ENCODE data around the gene ITGA11. TPM values are rescaled to one million over a fixed set of nuclear protein-coding genes. Genes with fewer than 3 reads are reported as not detected.

Gene ITGA11, protein sequence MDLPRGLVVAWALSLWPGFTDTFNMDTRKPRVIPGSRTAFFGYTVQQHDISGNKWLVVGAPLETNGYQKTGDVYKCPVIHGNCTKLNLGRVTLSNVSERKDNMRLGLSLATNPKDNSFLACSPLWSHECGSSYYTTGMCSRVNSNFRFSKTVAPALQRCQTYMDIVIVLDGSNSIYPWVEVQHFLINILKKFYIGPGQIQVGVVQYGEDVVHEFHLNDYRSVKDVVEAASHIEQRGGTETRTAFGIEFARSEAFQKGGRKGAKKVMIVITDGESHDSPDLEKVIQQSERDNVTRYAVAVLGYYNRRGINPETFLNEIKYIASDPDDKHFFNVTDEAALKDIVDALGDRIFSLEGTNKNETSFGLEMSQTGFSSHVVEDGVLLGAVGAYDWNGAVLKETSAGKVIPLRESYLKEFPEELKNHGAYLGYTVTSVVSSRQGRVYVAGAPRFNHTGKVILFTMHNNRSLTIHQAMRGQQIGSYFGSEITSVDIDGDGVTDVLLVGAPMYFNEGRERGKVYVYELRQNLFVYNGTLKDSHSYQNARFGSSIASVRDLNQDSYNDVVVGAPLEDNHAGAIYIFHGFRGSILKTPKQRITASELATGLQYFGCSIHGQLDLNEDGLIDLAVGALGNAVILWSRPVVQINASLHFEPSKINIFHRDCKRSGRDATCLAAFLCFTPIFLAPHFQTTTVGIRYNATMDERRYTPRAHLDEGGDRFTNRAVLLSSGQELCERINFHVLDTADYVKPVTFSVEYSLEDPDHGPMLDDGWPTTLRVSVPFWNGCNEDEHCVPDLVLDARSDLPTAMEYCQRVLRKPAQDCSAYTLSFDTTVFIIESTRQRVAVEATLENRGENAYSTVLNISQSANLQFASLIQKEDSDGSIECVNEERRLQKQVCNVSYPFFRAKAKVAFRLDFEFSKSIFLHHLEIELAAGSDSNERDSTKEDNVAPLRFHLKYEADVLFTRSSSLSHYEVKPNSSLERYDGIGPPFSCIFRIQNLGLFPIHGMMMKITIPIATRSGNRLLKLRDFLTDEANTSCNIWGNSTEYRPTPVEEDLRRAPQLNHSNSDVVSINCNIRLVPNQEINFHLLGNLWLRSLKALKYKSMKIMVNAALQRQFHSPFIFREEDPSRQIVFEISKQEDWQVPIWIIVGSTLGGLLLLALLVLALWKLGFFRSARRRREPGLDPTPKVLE
- 10 to 100 TPM in 2 of 7 donors, 1 to 10 TPM in 5; 1.2 to 25.2 (median 4.4) TPM for total RNA-seq
- polyA plus RNA-seq: 10 to 100 TPM in 1 of 2 donors, 1 to 10 TPM in 1; 2.2 to 34.5 TPM
- long read RNA-seq, donor 1, partial matches to known transcripts: 1 of 1 reads
- long read RNA-seq, donor 1, other reads (novel, unspliced or antisense): 0 of 1 reads
- long read RNA-seq, donor 2, partial matches to known transcripts: 0 of 1 reads
- long read RNA-seq, donor 2, other reads (novel, unspliced or antisense): 0 of 1 reads
- long read RNA-seq, donor 3, transcript ITGA11-201 (30 exons, 3,955 nt): major isoform, 9 of 13 reads
- long read RNA-seq, donor 3, partial matches to known transcripts: 4 of 13 reads
- long read RNA-seq, donor 3, other reads (novel, unspliced or antisense): 0 of 13 reads

DNA sequence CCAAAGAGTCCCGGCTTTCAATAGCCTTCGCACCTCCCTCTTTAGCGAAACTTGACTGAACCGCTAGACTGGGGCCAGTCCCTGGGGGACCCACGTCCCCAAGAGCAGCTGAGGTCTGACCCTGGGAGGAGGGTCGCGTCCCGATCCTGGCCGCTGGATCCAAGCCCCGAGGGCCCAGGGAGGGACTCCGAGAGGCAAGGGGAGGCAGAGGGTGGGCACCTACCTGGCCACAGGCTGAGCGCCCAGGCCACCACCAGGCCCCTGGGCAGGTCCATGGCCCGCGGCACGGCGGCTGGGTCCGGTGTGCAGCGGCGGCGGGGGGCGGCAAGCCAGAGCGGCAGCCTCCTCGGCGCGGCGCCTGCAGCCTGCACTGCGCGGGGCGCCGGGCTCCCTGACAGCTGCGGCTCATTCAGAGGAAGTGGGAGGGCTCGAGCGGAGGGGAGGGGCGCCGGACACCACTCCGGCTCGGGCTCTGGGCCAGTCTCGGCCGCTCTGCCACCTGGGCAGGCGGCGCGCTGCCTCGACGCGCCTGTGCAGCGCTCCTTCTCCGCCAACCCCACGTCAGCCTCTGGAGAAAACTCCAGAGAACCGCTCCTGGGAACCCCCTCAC, at the start of gene ITGA11:
Gene ITGA11, minus strand, starts transcription at position 372 of the 610 bp plus-strand sequence. Its CDS starts 97 bp downstream, at position 275.
- H3K9me3 ChIP-seq: no peaks in the 10 kb centered on the region
- no peaks in the 10 kb centered on the region for H3K27me3 ChIP-seq
- no peak within 1 kb of the TSS for H3K27ac ChIP-seq
- TF ChIP-seq, protein P1, sequence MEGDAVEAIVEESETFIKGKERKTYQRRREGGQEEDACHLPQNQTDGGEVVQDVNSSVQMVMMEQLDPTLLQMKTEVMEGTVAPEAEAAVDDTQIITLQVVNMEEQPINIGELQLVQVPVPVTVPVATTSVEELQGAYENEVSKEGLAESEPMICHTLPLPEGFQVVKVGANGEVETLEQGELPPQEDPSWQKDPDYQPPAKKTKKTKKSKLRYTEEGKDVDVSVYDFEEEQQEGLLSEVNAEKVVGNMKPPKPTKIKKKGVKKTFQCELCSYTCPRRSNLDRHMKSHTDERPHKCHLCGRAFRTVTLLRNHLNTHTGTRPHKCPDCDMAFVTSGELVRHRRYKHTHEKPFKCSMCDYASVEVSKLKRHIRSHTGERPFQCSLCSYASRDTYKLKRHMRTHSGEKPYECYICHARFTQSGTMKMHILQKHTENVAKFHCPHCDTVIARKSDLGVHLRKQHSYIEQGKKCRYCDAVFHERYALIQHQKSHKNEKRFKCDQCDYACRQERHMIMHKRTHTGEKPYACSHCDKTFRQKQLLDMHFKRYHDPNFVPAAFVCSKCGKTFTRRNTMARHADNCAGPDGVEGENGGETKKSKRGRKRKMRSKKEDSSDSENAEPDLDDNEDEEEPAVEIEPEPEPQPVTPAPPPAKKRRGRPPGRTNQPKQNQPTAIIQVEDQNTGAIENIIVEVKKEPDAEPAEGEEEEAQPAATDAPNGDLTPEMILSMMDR (IDR thresholded peaks at IDR 0.05): no peak
- no peak for TF ChIP-seq POLR2A (IDR thresholded peaks at IDR 0.05)
- no peak for TF ChIP-seq EP300 (IDR thresholded peaks at IDR 0.05)
- H3K36me3 ChIP-seq: no peaks in the 10 kb centered on the region
- H3K4me1 ChIP-seq (ENCODE audit: insufficient read depth): peaks cover 1% of the 10 kb centered on the region
- 0 to 1% (median 1%) methylated on average over 47 to 49 of the region's 49 CpGs for WGBS, 3 donors
- peak within 1 kb of the TSS; percentile 51 for H3K4me3 ChIP-seq
- peak; percentile 40 to 76 (median 61) for DNase-seq
- intact Hi-C loops (cut with DNase I): no loop called here

DNA sequence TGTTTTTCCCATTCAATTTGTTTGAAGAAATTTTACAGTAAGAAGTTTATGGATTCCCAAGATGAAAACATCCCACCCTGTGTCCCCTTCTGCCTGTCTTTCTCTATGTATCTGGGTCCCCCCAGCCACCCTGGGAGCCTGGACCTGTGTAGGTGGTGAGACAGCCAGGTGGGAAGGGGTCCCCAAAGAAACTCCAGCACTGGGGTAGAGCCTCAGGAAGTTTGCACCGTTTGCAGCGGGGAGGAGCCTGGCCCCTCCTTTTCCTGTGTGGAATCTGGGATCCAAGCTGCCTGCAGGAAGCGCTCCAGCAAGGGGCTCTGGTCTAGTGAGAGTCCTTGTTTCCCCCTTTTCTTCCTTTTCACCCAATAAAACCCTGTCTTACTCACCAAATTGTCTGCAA, 49.4 kb upstream of the ITGA11 start:
- no peak overlapping the region for H3K4me3 ChIP-seq
- H3K36me3 ChIP-seq: no peaks in the 10 kb centered on the region
- H3K9me3 ChIP-seq: no peaks in the 10 kb centered on the region
- intact Hi-C loops (cut with DNase I): no loop called here
- no peak overlapping the region for H3K27ac ChIP-seq
- no peak for TF ChIP-seq POLR2A (IDR thresholded peaks at IDR 0.05)
- TF ChIP-seq, protein P1 (IDR thresholded peaks at IDR 0.05): no peak
- TF ChIP-seq EP300 (IDR thresholded peaks at IDR 0.05): no peak
- H3K4me1 ChIP-seq (ENCODE audit: insufficient read depth): peaks cover 15% of the 10 kb centered on the region
- 78 to 80% (median 80%) methylated on average over 3 of the region's 3 CpGs for WGBS, 3 donors
- no peak for DNase-seq
- H3K27me3 ChIP-seq: no peaks in the 10 kb centered on the region

DNA sequence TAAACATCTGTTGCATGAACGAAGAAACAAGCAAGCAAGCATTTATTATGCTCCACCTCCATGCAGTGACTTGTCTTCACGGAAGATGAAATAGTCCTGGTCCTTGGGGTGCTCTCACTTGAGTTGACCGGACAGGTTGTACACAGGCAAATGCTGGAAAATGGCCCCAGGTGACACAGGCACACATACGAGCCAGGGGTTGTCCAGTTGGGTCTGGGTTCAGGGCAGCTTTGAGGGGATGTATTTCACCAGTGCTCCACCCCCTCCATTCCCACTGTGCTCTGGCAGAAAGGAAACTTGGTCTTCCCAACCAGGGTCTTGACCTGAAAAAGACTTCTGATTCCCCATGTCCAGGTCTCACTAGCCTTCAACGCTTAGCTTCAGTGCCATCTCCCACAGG, 48.3 kb upstream of the ITGA11 start:
- H3K27me3 ChIP-seq: no peaks in the 10 kb centered on the region
- intact Hi-C loops (cut with DNase I): no loop called here
- 74 to 85% (median 77%) methylated on average over 5 of the region's 5 CpGs for WGBS, 3 donors
- no peak for DNase-seq
- no peaks in the 10 kb centered on the region for H3K36me3 ChIP-seq
- peaks cover 10% of the 10 kb centered on the region for H3K4me1 ChIP-seq (ENCODE audit: insufficient read depth)
- no peak overlapping the region for H3K4me3 ChIP-seq
- no peak overlapping the region for H3K27ac ChIP-seq
- no peaks in the 10 kb centered on the region for H3K9me3 ChIP-seq
- TF ChIP-seq POLR2A (IDR thresholded peaks at IDR 0.05): no peak

DNA sequence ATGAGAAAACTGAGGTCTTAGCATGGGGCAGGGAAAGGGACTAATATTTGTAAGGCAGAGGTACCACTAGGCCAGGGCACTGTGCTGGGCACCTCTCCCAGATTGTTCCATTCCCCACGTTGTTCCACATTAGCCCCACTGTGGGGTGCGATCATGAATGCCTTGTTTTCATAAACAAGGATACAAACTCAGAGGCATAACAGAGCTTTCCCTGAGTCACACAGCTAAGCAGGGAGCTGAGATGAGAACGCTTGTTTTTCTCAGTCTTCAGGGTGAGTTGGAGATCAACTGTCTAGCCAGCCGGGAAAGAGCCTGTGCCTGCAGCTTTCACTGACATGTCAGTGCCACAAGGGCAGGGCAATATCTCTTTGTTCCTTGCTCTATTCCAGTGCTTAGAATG, 47.9 kb upstream of the ITGA11 start:
- Histone ChIP-seq H3K9me3 (no peaks in the 10 kb centered on the region), H3K27ac (no peak overlapping the region), H3K4me3 (no peak overlapping the region), H3K27me3 (no peaks in the 10 kb centered on the region), H3K4me1 (ENCODE audit: insufficient read depth) (peaks cover 7% of the 10 kb centered on the region), H3K36me3 (no peaks in the 10 kb centered on the region)
- no peak for TF ChIP-seq POLR2A (IDR thresholded peaks at IDR 0.05)
- TF ChIP-seq, protein P1 (IDR thresholded peaks at IDR 0.05): no peak
- no peak for TF ChIP-seq EP300 (IDR thresholded peaks at IDR 0.05)
- 29 to 43% (median 37%) methylated on average over 4 of the region's 4 CpGs for WGBS, 3 donors
- intact Hi-C loops (cut with DNase I): no loop called here
- DNase-seq: no peak

Measured in ovary (tissue), 10 donors.